ENCODE results near the gene TMOD4.

The TMOD4 gene

GRCh38 chr1:151175041-151175741, 590 bp downstream of the TMOD4 start:
- Histone ChIP-seq H3K27ac (ENCODE audit: low read length) (peak overlapping the region; percentile 12), H3K36me3 (ENCODE audit: control insufficient read depth in 1 of 2, insufficient read depth in 2 of 2, low read length in 2 of 2) (peaks cover 41 to 55% of the 10 kb centered on the region in 2 donors), H3K27me3 (ENCODE audit: low read depth, low read length) (no peaks in the 10 kb centered on the region), H3K9me3 (ENCODE audit: control insufficient read depth in 1 of 2, low read length in 2 of 2) (no peaks in the 10 kb centered on the region), H3K4me1 (ENCODE audit: control insufficient read depth in 1 of 2, insufficient read depth in 2 of 2, low read length in 2 of 2) (peaks cover 0 to 4% of the 10 kb centered on the region in 2 donors), H3K4me3 (ENCODE audit: low read depth in 1 of 2, low read length in 2 of 2) (no peak overlapping the region)

DNA sequence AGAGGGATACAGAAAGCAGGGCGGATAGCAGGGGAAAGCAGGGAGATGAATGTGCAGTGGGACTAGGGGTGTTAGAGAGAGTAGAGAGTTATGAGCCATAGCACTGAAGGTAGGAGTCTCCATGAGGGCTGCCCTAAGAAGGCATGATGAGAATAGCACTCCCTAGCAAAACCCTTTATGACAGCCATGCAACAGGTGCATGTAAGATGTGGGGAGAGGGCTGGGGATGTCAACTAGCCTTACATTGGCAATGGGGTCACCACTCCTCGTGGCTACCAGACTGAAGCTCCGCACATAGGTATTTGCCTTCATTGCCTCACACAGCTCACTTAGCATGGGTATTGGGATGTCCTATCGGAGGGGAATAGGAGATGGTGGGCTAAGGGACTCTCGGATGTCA, 4.6 kb downstream of the TMOD4 start:
- peaks cover 26 to 56% of the 10 kb centered on the region in 2 donors for H3K36me3 ChIP-seq (ENCODE audit: control insufficient read depth in 1 of 2, insufficient read depth in 2 of 2, low read length in 2 of 2)
- H3K4me3 ChIP-seq (ENCODE audit: low read depth in 1 of 2, low read length in 2 of 2): no peak overlapping the region
- H3K9me3 ChIP-seq (ENCODE audit: control insufficient read depth in 1 of 2, low read length in 2 of 2): no peaks in the 10 kb centered on the region
- peaks cover 10 to 16% of the 10 kb centered on the region in 2 donors for H3K4me1 ChIP-seq (ENCODE audit: control insufficient read depth in 1 of 2, insufficient read depth in 2 of 2, low read length in 2 of 2)
- H3K27ac ChIP-seq (ENCODE audit: low read length): no peak overlapping the region
- H3K27me3 ChIP-seq (ENCODE audit: low read depth, low read length): no peaks in the 10 kb centered on the region

DNA sequence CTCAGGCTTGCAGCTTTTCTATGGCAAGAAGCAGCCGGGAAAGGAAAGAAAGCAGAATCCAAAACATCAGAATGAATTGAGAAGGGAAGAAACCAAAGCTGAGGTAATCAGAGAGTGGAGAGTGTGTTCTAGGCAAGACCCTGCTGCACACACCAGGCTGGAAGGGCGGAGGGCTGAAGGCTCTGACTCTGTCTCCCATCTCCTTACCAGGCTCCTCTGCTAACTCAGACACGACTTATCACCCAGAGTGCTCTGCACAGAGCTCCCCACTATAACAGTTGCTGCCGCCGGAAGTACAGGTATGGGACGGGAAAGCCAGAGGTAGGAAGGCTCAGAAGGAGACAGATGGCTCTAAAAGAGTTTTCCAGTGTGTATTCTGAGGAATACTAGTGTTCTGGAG, 8.7 kb downstream of the TMOD4 start:
- Histone ChIP-seq H3K9me3 (ENCODE audit: control insufficient read depth in 1 of 2, low read length in 2 of 2) (no peaks in the 10 kb centered on the region), H3K27me3 (ENCODE audit: low read depth, low read length) (no peaks in the 10 kb centered on the region), H3K27ac (ENCODE audit: low read length) (peak overlapping the region; percentile 89), H3K4me3 (ENCODE audit: low read depth in 1 of 2, low read length in 2 of 2) (peak overlapping the region; percentile 94 to 99), H3K36me3 (ENCODE audit: control insufficient read depth in 1 of 2, insufficient read depth in 2 of 2, low read length in 2 of 2) (peaks cover 8 to 38% of the 10 kb centered on the region in 2 donors), H3K4me1 (ENCODE audit: control insufficient read depth in 1 of 2, insufficient read depth in 2 of 2, low read length in 2 of 2) (peaks cover 10 to 24% of the 10 kb centered on the region in 2 donors)

DNA sequence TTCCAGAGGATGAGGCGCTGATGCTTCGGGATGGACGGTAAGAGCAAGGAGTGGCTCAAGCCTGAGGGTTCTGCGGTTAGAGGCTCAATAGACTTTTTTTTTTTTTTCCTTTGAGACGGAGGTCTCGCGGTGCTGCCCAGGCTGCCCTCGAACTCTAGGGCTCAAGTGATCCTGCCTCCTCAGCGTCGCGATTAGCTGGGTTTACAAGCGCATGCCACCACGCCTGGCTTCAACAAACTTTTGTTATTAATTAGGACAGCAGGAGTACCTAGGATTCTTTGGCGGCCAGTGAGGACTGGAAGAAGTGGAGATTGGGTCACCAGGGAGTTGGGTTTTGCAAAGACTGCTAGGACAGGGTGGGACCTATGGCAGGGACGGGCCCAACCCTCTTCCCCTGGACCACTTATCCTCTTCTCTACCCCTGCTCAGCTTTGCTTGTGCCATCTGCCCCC, 9.2 kb downstream of the TMOD4 start:
- peaks cover 11 to 43% of the 10 kb centered on the region in 2 donors for H3K36me3 ChIP-seq (ENCODE audit: control insufficient read depth in 1 of 2, insufficient read depth in 2 of 2, low read length in 2 of 2)
- no peaks in the 10 kb centered on the region for H3K27me3 ChIP-seq (ENCODE audit: low read depth, low read length)
- H3K4me1 ChIP-seq (ENCODE audit: control insufficient read depth in 1 of 2, insufficient read depth in 2 of 2, low read length in 2 of 2): peaks cover 10 to 24% of the 10 kb centered on the region in 2 donors
- H3K27ac ChIP-seq (ENCODE audit: low read length): peak overlapping the region; percentile 89
- no peaks in the 10 kb centered on the region for H3K9me3 ChIP-seq (ENCODE audit: control insufficient read depth in 1 of 2, low read length in 2 of 2)
- peak overlapping the region; percentile 94 to 99 for H3K4me3 ChIP-seq (ENCODE audit: low read depth in 1 of 2, low read length in 2 of 2)

GRCh38 chr1:151165738-151166504, 9.9 kb downstream of the TMOD4 start, which contains the start of the genes LYSMD1 and SCNM1:
Gene LYSMD1, minus strand, starts transcription at chr1:151165902. Its CDS starts 644 bp downstream, at chr1:151165258.
Gene SCNM1, plus strand, starts transcription at chr1:151166144. Its CDS starts 9 bp downstream, at chr1:151166153.
- Histone ChIP-seq H3K27me3 (ENCODE audit: low read depth, low read length) (no peaks in the 10 kb centered on the region), H3K27ac (ENCODE audit: low read length) (peak within 1 kb of the TSS; percentile 89), H3K36me3 (ENCODE audit: control insufficient read depth in 1 of 2, insufficient read depth in 2 of 2, low read length in 2 of 2) (peaks cover 14 to 46% of the 10 kb centered on the region in 2 donors), H3K4me1 (ENCODE audit: control insufficient read depth in 1 of 2, insufficient read depth in 2 of 2, low read length in 2 of 2) (peaks cover 10 to 24% of the 10 kb centered on the region in 2 donors), H3K4me3 (ENCODE audit: low read depth in 1 of 2, low read length in 2 of 2) (peak within 1 kb of the TSS; percentile 94 to 99), H3K9me3 (ENCODE audit: control insufficient read depth in 1 of 2, low read length in 2 of 2) (no peaks in the 10 kb centered on the region)

GRCh38 chr1:151165281-151165737, 10.5 kb downstream of the TMOD4 start:
- Histone ChIP-seq H3K4me3 (ENCODE audit: low read depth in 1 of 2, low read length in 2 of 2) (peak overlapping the region; percentile 94 to 99), H3K4me1 (ENCODE audit: control insufficient read depth in 1 of 2, insufficient read depth in 2 of 2, low read length in 2 of 2) (peaks cover 10 to 29% of the 10 kb centered on the region in 2 donors), H3K36me3 (ENCODE audit: control insufficient read depth in 1 of 2, insufficient read depth in 2 of 2, low read length in 2 of 2) (peaks cover 19 to 46% of the 10 kb centered on the region in 2 donors), H3K27me3 (ENCODE audit: low read depth, low read length) (no peaks in the 10 kb centered on the region), H3K27ac (ENCODE audit: low read length) (peak overlapping the region; percentile 89), H3K9me3 (ENCODE audit: control insufficient read depth in 1 of 2, low read length in 2 of 2) (no peaks in the 10 kb centered on the region)

DNA sequence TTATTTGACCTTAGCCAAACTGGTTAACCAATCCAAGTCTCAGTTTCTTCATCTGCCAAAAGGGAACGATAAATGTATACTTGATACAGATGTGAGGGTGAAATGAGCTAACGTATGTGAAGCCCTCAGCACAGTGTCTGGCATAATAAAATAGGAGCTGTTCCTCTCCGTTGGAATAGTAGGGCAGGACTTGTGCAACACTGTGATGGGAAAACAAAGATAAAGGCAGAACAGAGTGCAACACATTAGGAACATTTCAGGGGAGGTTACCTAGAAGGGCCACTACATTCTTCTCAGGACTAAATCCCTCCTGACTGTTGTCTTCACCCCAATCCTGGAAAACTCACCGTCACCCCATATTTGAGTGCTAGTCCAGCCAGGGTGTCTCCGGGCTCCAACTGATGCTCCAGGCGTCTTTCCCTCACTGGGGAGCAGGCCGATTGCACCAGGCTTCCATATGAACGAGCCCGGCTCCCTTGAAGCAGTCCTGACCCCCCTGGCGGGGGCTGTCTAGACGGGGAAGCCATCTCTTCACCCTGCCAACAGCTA, 11.0 kb downstream of the TMOD4 start:
- Histone ChIP-seq H3K27me3 (ENCODE audit: low read depth, low read length) (no peaks in the 10 kb centered on the region), H3K27ac (ENCODE audit: low read length) (peak overlapping the region; percentile 89), H3K4me1 (ENCODE audit: control insufficient read depth in 1 of 2, insufficient read depth in 2 of 2, low read length in 2 of 2) (peaks cover 10 to 32% of the 10 kb centered on the region in 2 donors), H3K4me3 (ENCODE audit: low read depth in 1 of 2, low read length in 2 of 2) (peak overlapping the region; percentile 94 to 99), H3K36me3 (ENCODE audit: control insufficient read depth in 1 of 2, insufficient read depth in 2 of 2, low read length in 2 of 2) (peaks cover 14 to 45% of the 10 kb centered on the region in 2 donors), H3K9me3 (ENCODE audit: control insufficient read depth in 1 of 2, low read length in 2 of 2) (no peaks in the 10 kb centered on the region)

- peaks cover 0 to 15% of the 10 kb centered on the region in 2 donors for H3K4me1 ChIP-seq (ENCODE audit: control insufficient read depth in 1 of 2, insufficient read depth in 2 of 2, low read length in 2 of 2)
- H3K4me3 ChIP-seq (ENCODE audit: low read depth in 1 of 2, low read length in 2 of 2): no peak overlapping the region
- H3K27ac ChIP-seq (ENCODE audit: low read length): no peak overlapping the region
- no peaks in the 10 kb centered on the region for H3K9me3 ChIP-seq (ENCODE audit: control insufficient read depth in 1 of 2, low read length in 2 of 2)
- H3K27me3 ChIP-seq (ENCODE audit: low read depth, low read length): no peaks in the 10 kb centered on the region
- peaks cover 12 to 48% of the 10 kb centered on the region in 2 donors for H3K36me3 ChIP-seq (ENCODE audit: control insufficient read depth in 1 of 2, insufficient read depth in 2 of 2, low read length in 2 of 2)
Measured at GRCh38 chr1:151159373-151159772, 16.4 kb downstream of the TMOD4 start.

DNA sequence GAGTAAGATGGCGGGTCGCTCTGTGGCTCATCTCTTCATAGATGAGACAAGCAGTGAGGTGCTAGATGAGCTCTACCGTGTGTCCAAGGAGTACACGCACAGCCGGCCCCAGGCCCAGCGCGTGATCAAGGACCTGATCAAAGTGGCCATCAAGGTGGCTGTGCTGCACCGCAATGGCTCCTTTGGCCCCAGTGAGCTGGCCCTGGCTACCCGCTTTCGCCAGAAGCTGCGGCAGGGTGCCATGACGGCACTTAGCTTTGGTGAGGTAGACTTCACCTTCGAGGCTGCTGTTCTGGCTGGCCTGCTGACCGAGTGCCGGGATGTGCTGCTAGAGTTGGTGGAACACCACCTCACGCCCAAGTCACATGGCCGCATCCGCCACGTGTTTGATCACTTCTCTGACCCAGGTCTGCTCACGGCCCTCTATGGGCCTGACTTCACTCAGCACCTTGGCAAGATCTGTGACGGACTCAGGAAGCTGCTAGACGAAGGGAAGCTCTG, 17.0 kb downstream of the TMOD4 start:
- no peaks in the 10 kb centered on the region for H3K27me3 ChIP-seq (ENCODE audit: low read depth, low read length)
- H3K36me3 ChIP-seq (ENCODE audit: control insufficient read depth in 1 of 2, insufficient read depth in 2 of 2, low read length in 2 of 2): peaks cover 12 to 48% of the 10 kb centered on the region in 2 donors
- H3K4me1 ChIP-seq (ENCODE audit: control insufficient read depth in 1 of 2, insufficient read depth in 2 of 2, low read length in 2 of 2): peaks cover 0 to 10% of the 10 kb centered on the region in 2 donors
- H3K27ac ChIP-seq (ENCODE audit: low read length): no peak overlapping the region
- H3K4me3 ChIP-seq (ENCODE audit: low read depth in 1 of 2, low read length in 2 of 2): no peak overlapping the region
- H3K9me3 ChIP-seq (ENCODE audit: control insufficient read depth in 1 of 2, low read length in 2 of 2): no peaks in the 10 kb centered on the region

GRCh38 chr1:151158326-151158725, 17.5 kb downstream of the TMOD4 start:
- Histone ChIP-seq H3K4me1 (ENCODE audit: control insufficient read depth in 1 of 2, insufficient read depth in 2 of 2, low read length in 2 of 2) (peaks cover 0 to 8% of the 10 kb centered on the region in 2 donors), H3K36me3 (ENCODE audit: control insufficient read depth in 1 of 2, insufficient read depth in 2 of 2, low read length in 2 of 2) (peaks cover 12 to 48% of the 10 kb centered on the region in 2 donors), H3K9me3 (ENCODE audit: control insufficient read depth in 1 of 2, low read length in 2 of 2) (no peaks in the 10 kb centered on the region), H3K27ac (ENCODE audit: low read length) (no peak overlapping the region), H3K4me3 (ENCODE audit: low read depth in 1 of 2, low read length in 2 of 2) (no peak overlapping the region), H3K27me3 (ENCODE audit: low read depth, low read length) (no peaks in the 10 kb centered on the region)
